Middle frontal gyrus (tissue), 1 donor: ENCODE measurements around the gene COG5.

Experiments used
- DNase-seq: peaks from one replicate; pipeline ENCODE4 v3.0.0-alpha.2; 2015; ENCODE audit warnings: low spot score; ENCODE audit errors: extremely low spot score

Gene COG5

DNA sequence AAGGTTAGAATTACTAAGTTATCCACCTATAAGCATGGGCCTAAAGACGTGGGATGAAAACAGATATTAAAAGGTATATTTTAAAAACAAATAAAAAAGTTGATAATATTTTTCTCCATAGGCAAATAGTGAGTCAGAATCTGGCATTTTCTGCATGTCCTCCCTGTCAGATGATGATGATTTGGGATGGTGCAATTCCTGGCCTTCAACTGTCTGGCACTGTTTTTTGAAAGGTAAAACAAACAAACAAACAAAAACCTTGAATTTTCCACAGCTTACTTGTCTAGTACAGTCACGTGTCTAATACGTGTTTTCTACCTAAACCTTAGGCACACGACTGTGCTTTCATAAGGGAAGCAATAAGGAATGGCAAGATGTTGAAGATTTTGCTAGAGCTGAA lies 377.5 kb downstream of the COG5 start:
- no peak for DNase-seq

DNA sequence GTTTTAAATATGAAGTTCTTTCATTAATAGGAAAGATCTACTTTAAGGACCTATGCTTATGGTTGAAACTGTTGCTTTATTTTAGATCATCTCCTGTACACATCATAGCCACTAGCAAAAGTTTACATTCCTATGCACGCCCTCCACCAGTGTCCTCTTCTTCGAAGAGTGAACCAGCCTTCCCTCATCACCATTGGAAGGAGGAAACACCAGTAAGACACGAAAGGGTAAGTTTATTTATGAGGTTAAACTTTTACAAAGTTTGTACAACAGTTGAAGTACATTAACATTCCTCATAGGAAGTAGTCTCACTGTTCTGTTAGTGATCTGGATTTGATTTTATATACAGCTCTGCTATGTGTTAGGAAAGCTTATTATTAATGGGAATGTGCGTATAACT lies 378.0 kb downstream of the COG5 start:
- no peak for DNase-seq

DNA sequence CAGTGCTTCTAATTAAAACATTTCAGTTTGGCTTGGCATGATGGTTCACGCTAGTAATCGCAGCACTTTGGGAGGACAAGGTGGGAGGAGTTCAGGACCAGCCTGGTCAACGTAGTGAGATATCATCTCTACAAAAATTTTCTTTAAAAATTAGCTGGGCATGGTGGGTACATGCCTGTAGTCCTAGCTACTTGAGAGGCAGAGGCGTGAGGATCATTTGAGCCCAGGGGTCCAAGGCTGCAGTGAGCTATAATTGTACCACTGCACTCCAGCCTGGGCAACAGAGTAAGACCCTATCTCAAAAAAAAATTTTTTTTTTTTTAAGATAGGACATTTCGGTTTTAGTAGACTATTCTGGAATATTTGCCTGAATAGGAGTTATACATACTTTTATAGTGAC lies 382.5 kb downstream of the COG5 start:
- DNase-seq = no peak

DNA sequence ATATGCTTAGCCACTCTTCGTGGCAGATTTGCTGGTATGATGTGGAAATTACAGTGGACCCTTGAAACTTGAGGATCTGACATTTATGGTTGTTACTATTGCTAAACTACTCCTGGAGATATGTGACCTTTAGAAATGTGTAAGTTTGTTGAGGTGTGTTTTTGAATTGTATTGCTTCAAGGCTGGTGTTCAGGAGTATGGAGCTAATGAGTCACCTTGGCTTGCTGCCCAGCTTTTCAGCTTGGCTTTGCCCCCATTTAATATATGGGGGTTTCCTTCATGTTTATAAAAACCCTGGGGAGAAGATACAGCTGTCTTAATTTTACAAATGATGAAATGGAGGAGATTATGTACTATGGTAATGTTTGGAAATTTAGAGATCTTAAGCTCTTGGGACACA lies 383.3 kb downstream of the COG5 start:
- DNase-seq = no peak

DNA sequence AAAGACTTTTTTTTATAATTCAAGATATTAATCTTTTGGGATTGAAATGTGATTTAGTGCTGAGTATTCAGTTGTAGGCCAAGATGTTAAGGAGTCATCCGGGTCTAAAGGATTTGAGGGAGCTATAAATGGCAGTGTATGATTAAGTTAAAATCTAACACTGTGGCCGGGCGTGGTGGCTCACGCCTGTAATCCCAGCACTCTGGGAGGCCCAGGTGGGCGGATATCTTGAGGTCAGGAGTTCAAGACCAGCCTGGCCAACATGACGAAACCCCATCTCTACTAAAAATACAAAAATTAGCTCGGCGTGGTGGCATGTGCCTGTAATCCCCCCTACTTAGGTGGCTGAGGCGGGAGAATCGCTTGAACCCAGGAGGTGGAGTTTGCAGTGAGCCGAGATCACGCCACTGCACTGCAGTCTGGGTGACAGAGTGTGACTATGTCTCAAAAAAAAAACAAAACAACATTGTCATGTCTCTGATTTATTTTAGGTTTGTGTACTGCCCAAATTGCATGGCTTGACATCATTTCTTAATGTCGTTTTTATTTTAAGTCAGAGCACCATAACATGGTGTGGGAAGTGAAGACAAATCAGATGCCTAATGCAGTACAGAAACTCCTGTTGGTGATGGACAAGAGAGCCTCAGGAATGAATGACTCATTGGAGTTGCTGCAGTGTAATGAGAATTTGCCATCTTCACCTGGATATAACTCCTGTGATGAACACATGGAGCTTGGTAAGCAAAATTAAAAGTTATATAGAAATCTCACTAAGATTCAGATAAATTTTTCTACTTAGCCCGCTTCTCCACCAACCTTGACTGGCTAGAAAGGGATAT lies 384.2 kb downstream of the COG5 start:
- no peak for DNase-seq

DNA sequence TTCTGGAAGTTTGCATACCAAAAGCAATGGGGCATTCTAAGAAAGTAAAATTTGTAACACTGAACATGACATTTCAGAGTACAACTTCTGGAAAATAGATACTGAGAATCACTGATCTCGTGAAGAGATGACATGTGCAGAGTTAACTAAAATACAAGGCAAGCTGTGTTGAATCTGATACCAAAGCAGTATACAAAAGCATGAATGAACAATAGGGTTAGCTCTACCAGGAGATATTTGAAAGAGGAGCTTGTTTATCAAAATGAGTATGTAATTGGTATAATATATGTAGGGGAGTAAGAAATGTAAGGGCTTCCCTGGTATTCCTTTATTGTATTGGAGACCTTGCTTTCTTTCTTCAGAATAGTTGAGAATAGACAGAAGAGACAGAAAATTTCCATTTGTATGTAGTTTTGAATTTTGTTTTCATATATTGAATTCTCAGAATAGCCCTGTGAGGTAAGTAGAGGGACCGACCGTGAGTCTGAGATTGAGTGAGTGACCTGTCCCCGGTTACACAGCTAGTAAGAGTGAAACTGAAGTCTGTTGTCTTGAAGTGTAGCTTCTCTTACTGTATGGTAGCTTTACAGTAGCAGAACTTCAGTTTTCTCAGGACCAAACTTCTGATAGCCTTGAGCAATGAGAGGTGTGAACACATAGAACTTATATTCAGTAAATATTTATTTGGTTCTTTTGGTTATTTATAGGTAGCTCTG lies 389.9 kb downstream of the COG5 start:
- DNase-seq = no peak

DNA sequence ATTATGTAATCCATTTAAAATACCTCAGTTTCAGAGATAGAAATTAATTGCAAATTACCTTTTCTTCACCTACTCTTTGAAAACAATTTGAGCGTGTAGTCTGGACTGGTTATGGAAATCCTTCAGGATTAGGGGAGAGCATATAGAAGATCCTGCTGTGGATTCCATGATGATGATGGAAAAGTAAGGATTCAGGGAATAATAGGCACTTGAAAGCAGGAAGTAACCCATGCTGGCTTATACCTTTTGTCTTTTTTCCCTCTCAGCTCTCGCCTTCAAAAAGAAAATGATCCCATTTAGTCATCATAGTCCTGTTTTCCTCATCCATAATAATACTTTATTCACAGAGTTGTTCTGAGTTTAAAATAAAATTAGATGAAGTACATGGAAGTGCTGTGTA lies 390.5 kb downstream of the COG5 start:
- DNase-seq = no peak

DNA sequence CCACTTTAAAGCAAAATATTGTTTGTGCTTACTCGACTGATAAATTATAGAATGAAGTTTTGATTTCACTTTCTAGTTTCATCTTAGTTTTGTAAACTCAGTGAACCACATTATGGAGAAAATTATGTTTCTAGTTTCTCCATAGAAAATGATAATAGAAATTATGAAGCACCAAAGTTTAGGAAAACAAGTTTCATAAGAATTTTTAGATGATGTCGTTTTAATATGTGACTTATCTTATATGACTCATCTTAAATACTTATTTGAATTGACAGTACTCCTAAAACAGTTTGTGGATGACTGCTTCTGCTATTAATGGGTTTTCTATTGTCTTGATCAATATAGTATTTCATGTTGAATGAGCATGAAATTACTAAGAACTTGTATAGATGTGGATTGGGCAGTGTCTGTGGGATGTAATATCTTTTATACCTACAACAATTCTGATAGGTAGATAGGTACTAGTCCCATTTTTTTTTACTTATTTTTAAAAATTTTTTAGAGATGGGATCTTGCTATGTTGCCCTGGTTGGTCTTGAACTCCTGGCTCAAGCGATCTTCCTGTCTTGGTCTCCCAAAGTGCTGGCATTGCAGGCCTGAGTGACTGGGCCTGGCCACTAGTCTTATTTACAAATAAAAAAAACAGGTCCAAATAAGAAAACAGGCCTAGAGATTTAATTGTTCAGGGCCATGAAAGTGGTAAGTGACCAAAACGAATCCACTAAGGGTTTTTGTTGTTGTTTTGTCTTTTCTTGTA lies 391.3 kb downstream of the COG5 start:
- no peak for DNase-seq

DNA sequence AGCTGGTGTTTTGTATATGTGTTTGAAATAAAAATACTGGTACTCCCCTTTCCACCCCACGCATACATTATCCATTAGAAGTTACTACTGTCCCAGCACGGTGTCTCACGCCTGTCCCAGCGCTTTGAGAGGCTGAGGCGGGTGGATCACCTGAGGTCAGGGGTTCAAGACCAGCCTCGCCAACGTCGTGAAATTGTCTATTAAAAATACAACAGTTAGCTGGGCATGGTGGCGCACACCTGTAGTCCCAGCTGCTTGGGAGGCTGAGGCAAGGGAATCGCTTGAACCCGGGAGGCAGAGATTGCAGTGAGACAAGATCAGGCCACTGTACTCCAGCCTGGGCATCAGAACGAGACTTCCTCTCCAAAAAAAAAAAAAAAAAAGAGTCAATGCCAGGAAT lies 392.2 kb downstream of the COG5 start:
- DNase-seq = no peak

DNA sequence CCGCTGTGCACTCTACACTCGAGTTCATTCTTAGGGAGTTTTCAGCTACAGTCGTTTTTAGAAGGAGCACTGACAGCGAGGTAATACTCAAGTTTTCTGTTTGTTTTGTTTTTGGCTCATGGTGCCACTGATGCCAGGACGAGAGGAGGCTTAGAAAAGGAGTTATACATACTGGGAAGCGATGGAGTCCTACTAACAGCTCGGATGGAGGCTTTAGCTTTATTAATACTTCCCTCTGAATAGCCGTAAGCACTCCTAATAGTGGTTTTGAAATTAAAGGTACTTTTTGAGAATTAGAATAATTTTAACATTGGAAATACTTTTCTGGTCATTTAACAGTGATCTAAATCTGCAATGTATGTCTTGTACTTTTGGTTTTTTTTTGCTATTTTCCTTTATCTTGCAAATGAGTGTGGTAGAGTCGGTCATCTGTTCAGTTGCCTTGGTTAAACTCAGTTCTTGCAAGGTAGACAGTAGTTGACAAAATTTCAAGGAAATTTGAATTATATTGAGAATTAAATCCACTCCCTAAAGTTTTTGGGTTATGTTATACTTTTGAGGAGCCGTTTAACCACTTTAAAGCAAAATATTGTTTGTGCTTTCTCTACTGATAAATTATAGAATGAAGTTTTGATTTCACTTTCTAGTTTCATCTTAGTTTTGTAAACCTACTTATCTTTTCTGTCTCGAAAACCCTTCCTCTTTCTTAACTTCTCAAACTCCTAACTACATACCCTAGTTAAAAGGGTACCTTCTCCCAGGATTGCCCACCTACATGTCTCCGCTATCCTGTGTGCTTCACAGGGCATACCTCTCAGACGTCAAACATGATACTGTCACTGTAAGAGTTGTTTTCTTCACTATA lies 393.4 kb downstream of the COG5 start:
- no peak for DNase-seq

DNA sequence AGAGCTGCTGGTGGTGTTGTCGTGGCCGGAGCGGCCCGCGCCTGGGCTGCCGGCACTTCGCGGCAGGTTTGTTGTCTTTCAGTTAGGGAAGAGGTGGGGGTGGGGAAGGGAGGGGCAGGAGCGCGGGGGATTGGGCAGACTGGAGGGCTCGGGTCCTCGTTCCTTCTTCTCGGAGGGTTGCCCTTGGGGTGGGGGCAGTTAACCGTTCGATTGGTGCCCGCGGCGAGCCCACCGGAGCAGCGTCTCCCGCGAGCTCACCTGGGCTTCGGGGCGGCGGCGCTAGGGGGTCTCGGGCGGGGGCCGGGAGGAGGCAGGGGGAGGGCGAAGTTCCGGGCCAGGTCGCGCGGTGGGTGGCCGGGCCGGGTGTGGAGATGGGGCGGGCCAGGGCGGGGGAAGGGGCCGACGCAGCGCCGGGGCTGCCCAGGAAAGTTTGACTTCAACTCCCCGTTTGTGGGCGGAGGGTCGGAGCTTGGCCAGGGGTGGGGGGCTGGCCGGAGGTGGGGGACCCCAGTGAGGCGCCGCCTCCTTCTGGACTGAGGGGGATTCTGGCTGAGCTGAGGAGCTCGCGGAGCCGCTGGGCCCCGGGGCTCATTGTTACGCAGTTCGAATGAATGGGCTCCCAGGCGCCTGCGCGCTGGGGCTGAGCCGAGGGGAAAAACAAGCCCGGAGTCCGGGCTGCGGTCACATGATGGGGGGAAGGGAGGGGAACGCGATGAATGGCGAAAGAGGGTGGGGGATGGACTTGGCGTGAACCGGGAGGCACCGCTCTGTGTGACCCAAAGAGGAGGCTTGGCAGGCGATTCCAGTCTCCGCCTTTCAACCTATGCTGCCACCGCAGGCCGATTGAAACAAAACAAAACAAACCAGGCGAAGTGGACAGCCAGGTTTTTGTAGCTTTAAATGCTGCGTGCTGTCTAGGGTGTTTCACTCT lies 394.3 kb downstream of the COG5 start:
- peak; percentile 91 for DNase-seq

DNA sequence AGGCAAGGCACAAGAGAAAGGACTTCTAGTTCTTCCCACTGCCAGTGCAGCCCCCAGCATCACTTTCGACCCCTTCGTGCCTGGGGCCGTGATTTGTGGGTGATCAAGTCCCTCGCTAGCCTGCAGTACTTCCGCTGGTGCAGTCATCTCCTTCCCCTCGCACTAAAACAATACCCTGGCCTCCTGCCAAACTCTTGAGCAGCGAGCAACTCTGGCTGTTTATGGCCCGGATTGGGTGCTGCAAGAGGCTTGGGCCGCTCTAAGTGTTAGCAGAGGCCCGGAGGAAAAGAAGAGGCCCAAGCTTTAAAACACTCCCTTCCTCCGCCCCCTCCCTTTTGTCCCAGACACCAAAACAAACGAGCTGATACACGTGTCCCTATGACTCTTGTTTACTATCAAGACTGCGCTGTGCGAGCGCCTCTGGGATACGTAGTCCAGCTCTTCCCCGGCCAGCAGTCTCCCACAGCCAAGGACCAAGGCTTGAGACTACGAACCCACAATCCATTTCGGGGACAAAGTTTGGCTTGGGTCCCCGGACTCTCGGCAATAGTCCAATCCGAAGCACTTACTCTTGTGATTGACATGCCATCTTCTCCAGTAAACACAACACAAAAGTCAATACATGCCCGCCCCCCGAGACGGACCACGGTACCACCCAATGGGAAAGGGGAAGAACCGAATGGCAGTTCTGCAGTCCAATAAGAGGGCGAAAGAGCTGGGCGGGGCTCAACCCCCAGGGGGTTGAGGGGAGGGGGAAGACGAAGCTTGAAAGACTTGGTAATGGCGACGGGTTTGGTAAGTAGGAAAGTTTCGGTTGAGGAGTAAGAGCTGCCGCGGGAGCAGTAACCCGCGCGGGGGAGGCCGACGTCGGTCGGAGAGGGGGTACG lies 395.2 kb downstream of the COG5 start, which contains the start of gene HBP1:
HBP1 (plus strand) TSS at position 771 of the 887 bp plus-strand sequence. CDS start 10,891 bp downstream, outside the sequence.
- DNase-seq = peak; percentile 99

DNA sequence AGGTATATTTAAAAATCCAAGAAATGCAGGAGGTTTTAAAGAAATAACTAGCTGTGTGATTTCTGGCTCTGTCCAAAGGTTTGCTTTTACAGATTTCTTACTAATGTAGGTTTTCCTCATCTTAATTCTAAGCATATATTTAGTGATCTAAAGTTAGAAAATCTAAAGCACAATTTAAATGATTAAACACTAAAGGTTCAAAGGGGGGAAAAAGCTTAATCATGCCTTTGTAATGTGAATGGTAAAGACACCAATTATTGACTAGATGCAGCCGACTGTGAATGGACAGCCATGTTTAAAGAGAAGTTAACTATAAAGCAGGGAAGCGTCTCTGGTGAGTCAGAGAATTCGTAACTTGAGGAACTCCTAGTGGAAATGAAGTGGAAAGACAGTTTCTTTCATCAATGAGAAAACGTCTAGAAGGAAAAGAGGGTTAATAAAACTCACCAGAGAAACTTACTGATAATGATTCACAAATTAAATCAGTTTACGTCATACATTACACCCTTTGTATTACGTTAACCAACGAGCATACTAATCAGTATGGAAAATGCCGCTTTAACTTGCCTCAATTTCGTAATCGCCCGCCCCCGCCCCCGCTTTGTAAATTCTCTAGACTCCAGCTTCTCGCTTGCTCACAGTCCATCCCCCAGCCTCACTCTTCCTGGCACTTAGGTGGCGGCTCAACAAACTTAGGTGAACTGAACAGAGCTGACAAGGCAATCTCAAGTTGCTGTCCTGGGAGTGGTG lies 396.1 kb downstream of the COG5 start:
- DNase-seq = peak; percentile 40

DNA sequence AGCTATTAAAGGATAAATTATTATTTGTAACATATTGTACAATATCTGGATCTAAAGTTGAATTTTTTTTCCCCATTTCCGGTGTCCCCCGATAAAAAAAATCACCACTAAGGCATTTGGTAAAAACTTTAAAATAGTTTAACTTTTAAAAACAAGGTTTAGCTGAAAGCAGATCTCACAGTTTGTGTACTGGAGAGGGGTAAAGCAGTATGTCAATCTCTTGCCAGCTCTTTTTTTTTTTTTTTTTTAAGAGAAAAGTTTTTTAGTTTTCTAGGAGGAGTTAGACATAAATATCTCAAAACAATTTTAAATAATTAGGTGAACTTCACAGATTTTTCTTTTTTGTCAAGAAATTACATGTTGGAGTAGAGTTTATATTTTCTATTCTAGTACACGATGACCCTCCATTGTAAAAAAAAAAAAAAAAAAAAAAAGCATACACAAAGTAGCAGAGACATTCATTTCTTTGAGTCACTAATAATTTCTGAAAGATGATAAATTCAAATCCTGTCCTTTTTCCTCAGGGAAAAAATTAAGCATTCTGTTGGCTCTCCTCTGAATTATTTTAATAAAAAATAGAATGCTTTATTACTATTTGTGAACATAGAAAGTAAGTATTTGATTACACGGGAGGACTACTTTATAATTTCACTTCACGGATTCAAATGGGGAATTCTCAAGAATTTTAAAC lies 396.8 kb downstream of the COG5 start:
- DNase-seq = no peak

DNA sequence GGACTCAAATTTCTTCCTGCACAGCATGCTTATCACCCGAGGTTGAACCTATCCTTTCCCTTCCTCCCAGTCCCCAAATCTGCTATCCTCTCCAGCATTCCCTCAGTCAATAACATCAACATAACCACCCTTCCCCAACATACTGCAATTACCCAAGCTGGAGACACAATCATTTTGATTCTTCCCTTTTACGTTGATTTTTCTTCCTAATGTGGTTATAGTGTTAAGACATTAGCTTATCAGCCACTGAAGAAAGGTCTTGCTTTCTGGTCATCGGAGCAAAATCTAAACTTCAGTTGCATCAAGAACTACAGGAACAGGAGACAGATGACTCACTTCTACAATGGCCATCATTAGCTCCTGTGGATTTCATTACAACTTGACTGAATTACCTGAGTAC lies 398.4 kb downstream of the COG5 start:
- no peak for DNase-seq

DNA sequence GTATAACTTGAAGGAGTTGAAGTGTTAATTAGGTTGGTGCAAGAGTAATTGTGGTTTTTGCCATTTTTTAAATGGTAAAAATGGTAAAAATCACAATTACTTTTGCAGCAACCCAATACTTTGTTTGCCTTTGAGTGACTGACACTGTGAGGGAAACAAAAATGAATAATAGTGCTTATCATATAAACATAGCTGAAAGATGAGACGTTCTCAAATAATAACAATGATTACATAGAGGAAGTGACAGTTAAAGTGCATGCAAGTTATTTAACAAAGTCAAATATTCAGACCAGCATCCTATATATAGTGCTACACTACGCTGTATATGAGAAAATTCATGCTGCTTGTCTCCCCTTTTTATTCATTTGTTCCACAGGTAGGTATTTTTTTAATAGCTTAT lies 399.6 kb downstream of the COG5 start:
- DNase-seq = no peak

DNA sequence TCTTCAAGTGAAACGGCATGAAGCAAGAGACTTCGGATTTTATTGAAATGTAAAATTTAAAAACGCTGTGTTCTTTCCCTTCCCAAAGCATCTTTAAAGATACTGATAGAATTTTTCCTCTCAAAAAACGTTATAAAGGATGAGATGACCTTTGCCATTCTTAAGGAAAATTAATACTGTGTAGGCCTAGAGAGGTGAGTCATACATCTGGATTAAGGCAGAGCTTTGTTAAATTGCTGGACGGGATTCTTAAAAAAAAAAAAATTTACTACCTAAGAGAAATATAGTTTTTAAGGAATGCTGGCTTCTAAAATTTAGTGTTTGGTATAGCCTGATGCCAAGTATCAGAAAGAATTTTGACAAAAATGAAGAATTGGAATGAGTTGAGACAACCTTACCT lies 401.2 kb downstream of the COG5 start:
- no peak for DNase-seq

DNA sequence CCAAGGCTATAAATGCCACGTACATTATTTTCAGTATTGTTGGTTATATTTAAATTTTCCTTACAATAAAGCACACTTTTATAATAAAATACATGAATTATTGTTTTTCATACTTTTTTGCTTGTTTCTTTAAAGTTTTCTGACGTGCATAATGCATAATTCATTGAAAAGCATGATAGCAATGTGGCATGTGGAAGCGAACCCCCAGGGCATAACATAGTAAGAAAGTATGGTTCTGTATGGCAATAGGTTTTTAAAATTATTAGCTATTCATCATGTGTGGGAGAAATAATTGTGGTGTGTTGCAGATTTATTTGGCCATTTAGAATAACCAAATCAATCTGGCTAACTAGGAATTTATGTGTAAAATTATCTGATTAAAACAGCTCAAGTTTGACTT lies 402.3 kb downstream of the COG5 start:
- no peak for DNase-seq
